Suprapubic skin (tissue), 4 donors: ENCODE results near the gene RELA.

Experiments used
- CTCF ChIP-seq, 2 donors: fragments of 200-600 bp in 1 of 2; fragments of 450-650 bp in 1 of 2; sonication (generic) in 1 of 2; IDR thresholded peaks; one replicate each; pipeline ENCODE4 v1.5.1; 2016 to 2019; ENCODE audit warnings: antibody characterized with exemption in 2 of 2, mild to moderate bottlenecking in 1 of 2, moderate library complexity in 1 of 2
- EP300 ChIP-seq: sonication (generic); formaldehyde crosslinking; IDR thresholded peaks from one replicate; pipeline ENCODE4 v1.6.1; 2017; ENCODE audit warnings: antibody characterized with exemption
- POLR2A ChIP-seq, 2 donors: fragments of 450-650 bp; IDR thresholded peaks; one replicate each; pipeline ENCODE4 v1.6.1; 2017; ENCODE audit warnings: antibody characterized with exemption in 2 of 2, mild to moderate bottlenecking in 2 of 2, moderate library complexity in 2 of 2
- POLR2AphosphoS5 ChIP-seq, 3 donors: sonication (generic); formaldehyde crosslinking; IDR thresholded peaks; one replicate each; pipeline ENCODE4 v1.6.1; 2017; ENCODE audit warnings: antibody characterized with exemption in 3 of 3

GRCh38 chr11:65672180-65672860, 9.6 kb upstream of the RELA start:
- TF ChIP-seq CTCF (IDR thresholded peaks at IDR 0.05) = no peak
- TF ChIP-seq POLR2AphosphoS5 (IDR thresholded peaks at IDR 0.05) = no peak
- TF ChIP-seq POLR2A (IDR thresholded peaks at IDR 0.05) = no peak
- no peak for TF ChIP-seq EP300
